ENCODE measurements around the gene DUSP14. TPM values are rescaled to one million over a fixed set of nuclear protein-coding genes. Genes with fewer than 3 reads are reported as not detected.

DUSP14 gene
- total RNA-seq, 3 donors from 2014 or later (not counting 1 experiment from before 2014, with no cell fraction given): 5.0 to 9.1 (median 5.3) TPM

DNA sequence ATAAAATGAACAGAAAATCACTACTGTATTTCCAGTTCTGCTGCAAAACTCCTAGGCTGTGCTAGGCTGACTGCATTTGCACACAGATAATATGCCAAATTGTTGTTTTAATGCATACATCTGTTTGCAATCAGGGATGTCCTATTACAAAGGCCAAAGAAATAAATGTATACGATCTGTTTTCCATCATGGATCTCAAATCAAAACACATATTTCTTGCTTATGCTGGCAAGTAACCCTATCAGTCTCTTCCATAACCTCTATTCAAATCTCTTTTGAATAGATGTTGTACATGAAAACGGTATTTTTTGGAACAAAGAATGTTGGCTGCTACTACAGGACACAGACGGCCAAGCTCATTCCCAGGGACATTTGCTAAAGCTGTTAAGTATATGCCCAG lies 56.6 kb downstream of the DUSP14 start:
- 97% methylated on average over 3 of the region's 3 CpGs for WGBS (ENCODE audit: insufficient coverage)
- Mint-ChIP-seq H3K36me3 (no peaks in the 10 kb centered on the region), H3K4me3 (no peak overlapping the region), H3K4me1 (peaks cover 27 to 33% of the 10 kb centered on the region in 2 donors), H3K27me3 (ENCODE audit: low read depth in 2 of 2) (no peaks in the 10 kb centered on the region), H3K27ac (peak overlapping the region; percentile 37 to 67), H3K9me3 (no peaks in the 10 kb centered on the region)
- Histone ChIP-seq H3K27ac (ENCODE audit: low read length) (no peak overlapping the region), H3K27me3 (ENCODE audit: control insufficient read depth, insufficient read depth, low read length) (no peaks in the 10 kb centered on the region), H3K36me3 (ENCODE audit: control insufficient read depth, insufficient read depth, low read length) (peaks cover 69% of the 10 kb centered on the region), H3K4me3 (ENCODE audit: low read length) (no peak overlapping the region), H3K4me1 (ENCODE audit: control insufficient read depth, insufficient read depth, low read length) (no peaks in the 10 kb centered on the region), H3K9me3 (ENCODE audit: control insufficient read depth, insufficient read depth, low read length) (no peaks in the 10 kb centered on the region)
- intact Hi-C loops (cut with micrococcal nuclease): loop anchor here (5.0 kb wide), 1 partner anchor 61 kb away; the partner anchor contains the start of gene SYNRG
- ATAC-seq (no peak), DNase-seq (no peak)
- TF ChIP-seq, protein P1, sequence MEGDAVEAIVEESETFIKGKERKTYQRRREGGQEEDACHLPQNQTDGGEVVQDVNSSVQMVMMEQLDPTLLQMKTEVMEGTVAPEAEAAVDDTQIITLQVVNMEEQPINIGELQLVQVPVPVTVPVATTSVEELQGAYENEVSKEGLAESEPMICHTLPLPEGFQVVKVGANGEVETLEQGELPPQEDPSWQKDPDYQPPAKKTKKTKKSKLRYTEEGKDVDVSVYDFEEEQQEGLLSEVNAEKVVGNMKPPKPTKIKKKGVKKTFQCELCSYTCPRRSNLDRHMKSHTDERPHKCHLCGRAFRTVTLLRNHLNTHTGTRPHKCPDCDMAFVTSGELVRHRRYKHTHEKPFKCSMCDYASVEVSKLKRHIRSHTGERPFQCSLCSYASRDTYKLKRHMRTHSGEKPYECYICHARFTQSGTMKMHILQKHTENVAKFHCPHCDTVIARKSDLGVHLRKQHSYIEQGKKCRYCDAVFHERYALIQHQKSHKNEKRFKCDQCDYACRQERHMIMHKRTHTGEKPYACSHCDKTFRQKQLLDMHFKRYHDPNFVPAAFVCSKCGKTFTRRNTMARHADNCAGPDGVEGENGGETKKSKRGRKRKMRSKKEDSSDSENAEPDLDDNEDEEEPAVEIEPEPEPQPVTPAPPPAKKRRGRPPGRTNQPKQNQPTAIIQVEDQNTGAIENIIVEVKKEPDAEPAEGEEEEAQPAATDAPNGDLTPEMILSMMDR (IDR thresholded peaks at IDR 0.05): no peak

DNA sequence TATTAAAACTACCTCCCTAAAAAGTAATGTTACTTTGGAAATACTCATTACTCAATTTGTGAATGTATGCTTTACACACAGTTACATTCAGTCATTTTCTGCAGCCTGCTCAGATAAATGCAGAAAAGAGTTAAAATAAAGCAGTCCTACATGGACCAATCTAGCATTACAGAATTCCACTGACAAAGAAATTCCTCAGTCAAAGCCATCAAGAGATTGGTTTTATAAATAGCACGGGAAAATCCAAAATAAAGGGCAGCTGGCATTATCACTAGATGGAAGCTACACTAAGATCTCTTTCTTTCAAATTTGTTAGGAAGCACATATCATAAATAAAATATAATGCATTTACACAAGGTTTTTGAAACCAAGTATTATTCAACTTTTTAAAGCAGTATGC lies 58.3 kb downstream of the DUSP14 start:
- no peak for ATAC-seq
- H3K4me1 ChIP-seq (ENCODE audit: control insufficient read depth, insufficient read depth, low read length): no peaks in the 10 kb centered on the region
- TF ChIP-seq, protein P1 (IDR thresholded peaks at IDR 0.05): no peak
- peaks cover 60% of the 10 kb centered on the region for H3K36me3 ChIP-seq (ENCODE audit: control insufficient read depth, insufficient read depth, low read length)
- H3K4me1 Mint-ChIP-seq: peaks cover 44 to 50% of the 10 kb centered on the region in 2 donors
- H3K9me3 ChIP-seq (ENCODE audit: control insufficient read depth, insufficient read depth, low read length): no peaks in the 10 kb centered on the region
- no peak overlapping the region for H3K4me3 ChIP-seq (ENCODE audit: low read length)
- H3K27me3 ChIP-seq (ENCODE audit: control insufficient read depth, insufficient read depth, low read length): no peaks in the 10 kb centered on the region
- H3K27ac Mint-ChIP-seq: no peak overlapping the region
- H3K4me3 Mint-ChIP-seq: no peak overlapping the region
- H3K36me3 Mint-ChIP-seq: peaks cover 6% of the 10 kb centered on the region
- 71% methylated on average over 1 of the region's 1 CpG for WGBS (ENCODE audit: insufficient coverage)
- no peaks in the 10 kb centered on the region for H3K9me3 Mint-ChIP-seq
- intact Hi-C loops (cut with micrococcal nuclease): loop anchor here (5.0 kb wide), 1 partner anchor 59 kb away; the partner anchor contains the start of gene SYNRG
- H3K27me3 Mint-ChIP-seq (ENCODE audit: low read depth in 2 of 2): no peaks in the 10 kb centered on the region
- no peak for DNase-seq
- no peak overlapping the region for H3K27ac ChIP-seq (ENCODE audit: low read length)

DNA sequence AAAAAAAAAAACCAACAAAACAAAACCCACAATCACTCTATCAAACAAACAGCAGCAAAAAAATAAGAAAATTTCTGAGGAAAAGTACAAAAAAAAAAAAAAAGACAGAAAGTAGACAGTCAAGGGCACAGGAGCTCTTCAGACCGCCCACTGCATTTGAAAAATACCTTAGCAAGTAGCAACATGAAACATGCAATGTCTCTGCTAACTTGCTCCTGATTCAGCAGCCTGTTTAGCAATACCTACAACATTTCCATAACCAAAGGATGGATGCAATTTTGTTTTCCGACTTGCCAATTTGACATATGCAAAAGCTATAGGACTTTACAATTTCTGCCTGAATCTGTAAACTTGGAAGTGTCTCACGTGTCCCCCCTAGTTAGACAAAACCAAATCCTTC lies 62.1 kb downstream of the DUSP14 start:
- no peak for ATAC-seq
- no peak overlapping the region for H3K4me3 Mint-ChIP-seq

More for the DNA sequence above, 62.1 kb downstream of the DUSP14 start:
- H3K9me3 Mint-ChIP-seq: no peaks in the 10 kb centered on the region
- no peaks in the 10 kb centered on the region for H3K9me3 ChIP-seq (ENCODE audit: control insufficient read depth, insufficient read depth, low read length)
- H3K27ac ChIP-seq (ENCODE audit: low read length): no peak overlapping the region
- no peaks in the 10 kb centered on the region for H3K27me3 Mint-ChIP-seq (ENCODE audit: low read depth in 2 of 2)
- WGBS (ENCODE audit: insufficient coverage): 96% methylated on average over 2 of the region's 3 CpGs
- H3K27me3 ChIP-seq (ENCODE audit: control insufficient read depth, insufficient read depth, low read length): no peaks in the 10 kb centered on the region
- TF ChIP-seq, protein P1 (IDR thresholded peaks at IDR 0.05): no peak
- intact Hi-C loops (cut with micrococcal nuclease): no loop called here
- H3K27ac Mint-ChIP-seq: peak overlapping the region; percentile 64 to 67
- H3K36me3 ChIP-seq (ENCODE audit: control insufficient read depth, insufficient read depth, low read length): peaks cover 59% of the 10 kb centered on the region
- peaks cover 6% of the 10 kb centered on the region for H3K36me3 Mint-ChIP-seq
- H3K4me1 ChIP-seq (ENCODE audit: control insufficient read depth, insufficient read depth, low read length): no peaks in the 10 kb centered on the region
- peaks cover 40 to 45% of the 10 kb centered on the region in 2 donors for H3K4me1 Mint-ChIP-seq
- no peak for DNase-seq
- no peak overlapping the region for H3K4me3 ChIP-seq (ENCODE audit: low read length)

All from natural killer cell (primary cell).